K562 (cell line): ENCODE data around the gene SLC26A1. TPM values are rescaled to one million over a fixed set of nuclear protein-coding genes. Genes with fewer than 3 reads are reported as not detected.

Experiments used
- CEBPZ ChIP-seq: fragments of 150-350 bp; IDR thresholded peaks from 2 replicates; pipeline ENCODE4 v1.6.1; 2014; ENCODE audit warnings: low read depth, mild to moderate bottlenecking, low read length, borderline replicate concordance
- ETV6 ChIP-seq, 3 experiments: fragments of 150-350 bp in 1 of 3; sonication (generic) in 1 of 3; formaldehyde crosslinking in 1 of 3; IDR thresholded peaks; 2 replicates each; pipeline versions ENCODE4 v1.6.1 to v1.8.0; 2014 to 2022; ENCODE audit warnings: borderline replicate concordance in 2 of 3, low read depth in 2 of 3, antibody characterized with exemption in 1 of 3, low read length in 1 of 3, mild to moderate bottlenecking in 1 of 3, missing genetic modification reagents in 1 of 3
- FOXJ3 ChIP-seq: sonication (generic); formaldehyde crosslinking; IDR thresholded peaks from 2 replicates; pipeline ENCODE4 v1.4.0; 2020; ENCODE audit warnings: mild to moderate bottlenecking, missing genetic modification reagents
- HNRNPUL1 ChIP-seq: fragments of 200-400 bp; formaldehyde crosslinking; IDR thresholded peaks from 2 replicates; pipeline ENCODE4 v1.6.1; 2017; ENCODE audit warnings: low read length
- NFATC3 ChIP-seq: fragments of 450-650 bp; IDR thresholded peaks from 2 replicates; pipeline ENCODE4 v1.6.1; 2017; ENCODE audit warnings: mild to moderate bottlenecking
- NKRF ChIP-seq: fragments of 450-650 bp; IDR thresholded peaks from 2 replicates; pipeline ENCODE4 v1.6.1; 2016; ENCODE audit warnings: borderline replicate concordance
- SRSF9 ChIP-seq: fragments of 200-400 bp; formaldehyde crosslinking; IDR thresholded peaks from 2 replicates; pipeline ENCODE4 v1.6.1; 2017; ENCODE audit warnings: low read depth, low read length, borderline replicate concordance
- ZNF436 ChIP-seq: fragments of 250-450, 450-650 bp; sonication (Bioruptor Pico); formaldehyde crosslinking; IDR thresholded peaks from 2 replicates; pipeline ENCODE4 v1.7.0; 2020; ENCODE audit warnings: mild to moderate bottlenecking
- polyA plus RNA-seq, 8 experiments: library from polyadenylated mRNA; depleted of rRNA in 4 of 8; stranded (reverse) in 5 of 8; unstranded in 3 of 8; fragments of >200 nt; fragmentation: Nextera tagmentation in 2 of 8; fragmentation: Illumina TruSeq in 1 of 8; extraction: Ambion mirVana in 2 of 8; extraction: Trizol in 1 of 8; gene quantifications; 2 replicates each; pipeline versions ENCODE4 v1.2.1 to v1.2.3, GENCODE V29; 2011 to 2014; ENCODE audit warnings: inconsistent platforms in 1 of 8, missing spikeins in 1 of 8
- total RNA-seq, 7 experiments: library from RNA; depleted of rRNA in 6 of 7; stranded (reverse); fragments of >200 nt in 6 of 7; fragmentation: Illumina TruSeq in 2 of 7; extraction: Trizol in 2 of 7; gene quantifications; 2 replicates each; pipeline versions ENCODE4 v1.2.1 to v1.2.3, GENCODE V29; 2011 to 2021; ENCODE audit warnings: low replicate concordance in 1 of 7
- TF ChIP-seq, protein P1 (sequence below): fragments of 450-650 bp; IDR thresholded peaks from 2 replicates; pipeline ENCODE4 v1.6.1; 2018; ENCODE audit not compliant: partially characterized antibody
- TF ChIP-seq, protein P2 (sequence below): sonication (generic); formaldehyde crosslinking; IDR thresholded peaks from 2 replicates; pipeline ENCODE4 v1.8.0; 2022; ENCODE audit warnings: missing genetic modification reagents, mild to moderate bottlenecking, borderline replicate concordance
- TF ChIP-seq, protein P3 (sequence below): fragments of 200-800 bp; sonication (Bioruptor generic); IDR thresholded peaks from 2 replicates; pipeline ENCODE4 v1.6.1; 2017; ENCODE audit warnings: missing genetic modification characterization, missing compliant biosample characterization

Gene SLC26A1
- total and polyA plus RNA-seq, 9 of the 15 experiments (the other 6 are each of a cell fraction or from before 2014, with no cell fraction given) = 0.11 to 4.2 (median 0.95) TPM

DNA sequence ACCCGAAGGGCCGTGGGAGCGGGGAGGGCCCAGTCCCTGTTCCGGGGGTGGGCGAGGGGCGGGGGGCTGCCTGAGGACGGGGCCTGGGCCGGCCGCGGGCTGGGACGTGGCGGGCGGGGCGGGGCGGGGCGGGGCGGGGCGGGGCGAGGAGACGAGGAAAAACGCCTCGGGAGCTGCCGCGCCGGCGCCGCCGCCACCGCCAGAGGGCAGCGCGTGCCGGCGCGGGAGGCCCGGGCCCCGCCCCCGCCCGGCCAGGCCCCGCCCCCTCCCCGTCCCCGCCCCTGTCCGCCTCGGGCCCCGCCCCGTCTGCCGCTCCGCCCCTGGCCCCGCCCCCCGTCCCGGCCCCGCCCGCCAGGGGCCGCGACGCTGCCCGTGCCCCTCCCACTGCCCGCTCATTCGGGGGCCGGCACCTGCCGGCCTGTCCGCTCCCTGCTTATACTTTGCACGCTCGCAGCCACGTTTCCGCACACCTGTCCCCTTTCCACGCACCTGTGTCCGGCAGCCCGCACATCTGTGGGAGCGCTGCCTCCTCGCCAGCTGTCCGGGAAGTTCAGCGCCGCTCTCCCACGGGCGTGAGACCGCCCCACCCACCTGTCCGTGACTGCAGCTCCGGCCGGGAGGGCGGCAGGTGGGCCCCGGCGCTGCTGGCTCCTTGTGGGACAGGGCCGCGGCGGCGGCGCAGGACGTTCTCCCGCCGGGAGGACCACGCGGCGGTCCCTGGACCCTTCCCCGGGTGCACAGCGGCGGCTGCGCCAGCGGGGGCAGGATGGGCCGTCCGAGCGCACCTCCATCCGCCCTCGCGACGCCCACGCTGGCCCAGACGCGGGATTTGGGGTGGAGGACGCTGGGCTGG lies 16.6 kb upstream of the SLC26A1 start (continued):
- TF ChIP-seq, protein P1, sequence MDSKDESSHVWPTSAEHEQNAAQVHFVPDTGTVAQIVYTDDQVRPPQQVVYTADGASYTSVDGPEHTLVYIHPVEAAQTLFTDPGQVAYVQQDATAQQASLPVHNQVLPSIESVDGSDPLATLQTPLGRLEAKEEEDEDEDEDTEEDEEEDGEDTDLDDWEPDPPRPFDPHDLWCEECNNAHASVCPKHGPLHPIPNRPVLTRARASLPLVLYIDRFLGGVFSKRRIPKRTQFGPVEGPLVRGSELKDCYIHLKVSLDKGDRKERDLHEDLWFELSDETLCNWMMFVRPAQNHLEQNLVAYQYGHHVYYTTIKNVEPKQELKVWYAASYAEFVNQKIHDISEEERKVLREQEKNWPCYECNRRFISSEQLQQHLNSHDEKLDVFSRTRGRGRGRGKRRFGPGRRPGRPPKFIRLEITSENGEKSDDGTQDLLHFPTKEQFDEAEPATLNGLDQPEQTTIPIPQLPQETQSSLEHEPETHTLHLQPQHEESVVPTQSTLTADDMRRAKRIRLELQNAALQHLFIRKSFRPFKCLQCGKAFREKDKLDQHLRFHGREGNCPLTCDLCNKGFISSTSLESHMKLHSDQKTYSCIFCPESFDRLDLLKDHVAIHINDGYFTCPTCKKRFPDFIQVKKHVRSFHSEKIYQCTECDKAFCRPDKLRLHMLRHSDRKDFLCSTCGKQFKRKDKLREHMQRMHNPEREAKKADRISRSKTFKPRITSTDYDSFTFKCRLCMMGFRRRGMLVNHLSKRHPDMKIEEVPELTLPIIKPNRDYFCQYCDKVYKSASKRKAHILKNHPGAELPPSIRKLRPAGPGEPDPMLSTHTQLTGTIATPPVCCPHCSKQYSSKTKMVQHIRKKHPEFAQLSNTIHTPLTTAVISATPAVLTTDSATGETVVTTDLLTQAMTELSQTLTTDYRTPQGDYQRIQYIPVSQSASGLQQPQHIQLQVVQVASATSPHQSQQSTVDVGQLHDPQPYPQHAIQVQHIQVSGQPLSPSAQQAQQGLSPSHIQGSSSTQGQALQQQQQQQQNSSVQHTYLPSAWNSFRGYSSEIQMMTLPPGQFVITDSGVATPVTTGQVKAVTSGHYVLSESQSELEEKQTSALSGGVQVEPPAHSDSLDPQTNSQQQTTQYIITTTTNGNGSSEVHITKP = no peak
- TF ChIP-seq HNRNPUL1 (no peak), ZNF436 (CRISPR knock-in tag) (no peak), ETV6 (IDR thresholded peaks at IDR 0.05; ENCODE audit: borderline replicate concordance in 1 of 2, low read depth in 2 of 2, low read length in 1 of 2) (no peak), ETV6 (CRISPR knock-in tag; IDR thresholded peaks at IDR 0.05; ENCODE audit: borderline replicate concordance) (no peak), NFATC3 (no peak), FOXJ3 (no peak), SRSF9 (no peak), CEBPZ (no peak), NKRF (0 out of 2 replicates have a peak, but pooled peaks have one; percentile 2)
- TF ChIP-seq, protein P2, sequence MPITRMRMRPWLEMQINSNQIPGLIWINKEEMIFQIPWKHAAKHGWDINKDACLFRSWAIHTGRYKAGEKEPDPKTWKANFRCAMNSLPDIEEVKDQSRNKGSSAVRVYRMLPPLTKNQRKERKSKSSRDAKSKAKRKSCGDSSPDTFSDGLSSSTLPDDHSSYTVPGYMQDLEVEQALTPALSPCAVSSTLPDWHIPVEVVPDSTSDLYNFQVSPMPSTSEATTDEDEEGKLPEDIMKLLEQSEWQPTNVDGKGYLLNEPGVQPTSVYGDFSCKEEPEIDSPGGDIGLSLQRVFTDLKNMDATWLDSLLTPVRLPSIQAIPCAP (CRISPR knock-in tag) = no peak
- TF ChIP-seq, protein P3, sequence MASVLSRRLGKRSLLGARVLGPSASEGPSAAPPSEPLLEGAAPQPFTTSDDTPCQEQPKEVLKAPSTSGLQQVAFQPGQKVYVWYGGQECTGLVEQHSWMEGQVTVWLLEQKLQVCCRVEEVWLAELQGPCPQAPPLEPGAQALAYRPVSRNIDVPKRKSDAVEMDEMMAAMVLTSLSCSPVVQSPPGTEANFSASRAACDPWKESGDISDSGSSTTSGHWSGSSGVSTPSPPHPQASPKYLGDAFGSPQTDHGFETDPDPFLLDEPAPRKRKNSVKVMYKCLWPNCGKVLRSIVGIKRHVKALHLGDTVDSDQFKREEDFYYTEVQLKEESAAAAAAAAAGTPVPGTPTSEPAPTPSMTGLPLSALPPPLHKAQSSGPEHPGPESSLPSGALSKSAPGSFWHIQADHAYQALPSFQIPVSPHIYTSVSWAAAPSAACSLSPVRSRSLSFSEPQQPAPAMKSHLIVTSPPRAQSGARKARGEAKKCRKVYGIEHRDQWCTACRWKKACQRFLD (CRISPR knock-in tag) = no peak
